Measurements from ENCODE around the gene CALN1.
"Not testable (repeated sequence)": the region's sequence is repeated elsewhere in the genome, so short reads cannot be mapped to it uniquely, and the experiment has no call there.

The CALN1 gene

DNA sequence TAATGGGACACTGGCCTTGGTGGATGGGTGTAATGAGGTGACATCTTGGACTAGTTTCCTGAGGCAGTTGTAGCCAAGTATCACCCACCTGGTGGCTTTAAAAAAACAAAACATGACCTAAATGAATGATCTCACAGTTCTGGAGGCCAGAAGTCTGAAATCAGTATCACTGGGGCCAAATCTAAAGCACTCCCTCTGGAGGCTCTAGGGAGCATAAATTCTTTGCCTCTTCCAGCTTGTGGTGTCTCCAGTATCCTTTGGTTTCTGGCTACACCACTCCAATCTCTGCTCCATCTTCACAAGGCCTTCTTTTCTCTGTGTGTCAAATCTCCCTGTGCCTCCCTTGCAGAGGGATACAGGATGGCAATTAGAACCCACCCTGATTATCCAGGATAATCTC, 342.9 kb downstream of the CALN1 start:
- no peak overlapping the region for H3K4me3 ChIP-seq (ENCODE audit: low read depth, low read length)
- in situ Hi-C loops (cut with HindIII; ENCODE audit: low sequenced_read_pairs): no loop called here
- TF ChIP-seq, protein P1, sequence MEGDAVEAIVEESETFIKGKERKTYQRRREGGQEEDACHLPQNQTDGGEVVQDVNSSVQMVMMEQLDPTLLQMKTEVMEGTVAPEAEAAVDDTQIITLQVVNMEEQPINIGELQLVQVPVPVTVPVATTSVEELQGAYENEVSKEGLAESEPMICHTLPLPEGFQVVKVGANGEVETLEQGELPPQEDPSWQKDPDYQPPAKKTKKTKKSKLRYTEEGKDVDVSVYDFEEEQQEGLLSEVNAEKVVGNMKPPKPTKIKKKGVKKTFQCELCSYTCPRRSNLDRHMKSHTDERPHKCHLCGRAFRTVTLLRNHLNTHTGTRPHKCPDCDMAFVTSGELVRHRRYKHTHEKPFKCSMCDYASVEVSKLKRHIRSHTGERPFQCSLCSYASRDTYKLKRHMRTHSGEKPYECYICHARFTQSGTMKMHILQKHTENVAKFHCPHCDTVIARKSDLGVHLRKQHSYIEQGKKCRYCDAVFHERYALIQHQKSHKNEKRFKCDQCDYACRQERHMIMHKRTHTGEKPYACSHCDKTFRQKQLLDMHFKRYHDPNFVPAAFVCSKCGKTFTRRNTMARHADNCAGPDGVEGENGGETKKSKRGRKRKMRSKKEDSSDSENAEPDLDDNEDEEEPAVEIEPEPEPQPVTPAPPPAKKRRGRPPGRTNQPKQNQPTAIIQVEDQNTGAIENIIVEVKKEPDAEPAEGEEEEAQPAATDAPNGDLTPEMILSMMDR (IDR thresholded peaks at IDR 0.05; ENCODE audit: low read depth, low read length, missing control alignments): no peak

GRCh38 chr7:72065764-72066163, 346.4 kb downstream of the CALN1 start:
- DNase-seq (ENCODE audit: low read depth); H3K4me3 ChIP-seq (ENCODE audit: low read depth, low read length); in situ Hi-C loops (cut with HindIII; ENCODE audit: low sequenced_read_pairs): not testable (repeated sequence)

More for the DNA sequence above, 342.9 kb downstream of the CALN1 start:
- DNase-seq (ENCODE audit: low read depth): no peak

DNA sequence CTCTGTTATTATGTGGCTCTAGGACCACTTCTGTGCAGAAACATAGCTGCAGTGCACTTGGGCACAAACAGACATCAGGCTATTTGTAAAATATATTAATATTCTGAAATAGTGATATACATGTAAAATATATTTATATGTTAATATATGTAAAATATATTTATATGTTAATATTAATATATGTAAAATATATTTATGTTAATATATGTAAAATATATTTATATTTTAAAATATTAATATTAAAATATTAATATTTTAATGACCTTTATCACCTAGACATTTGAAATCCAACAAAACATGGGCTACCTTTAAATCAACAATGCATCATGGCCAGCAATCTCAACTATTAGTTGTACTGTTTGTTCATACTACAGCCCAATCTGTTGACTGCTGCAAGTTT, 347.2 kb downstream of the CALN1 start:
- TF ChIP-seq, protein P1 (IDR thresholded peaks at IDR 0.05; ENCODE audit: low read depth, low read length, missing control alignments): no peak
- in situ Hi-C loops (cut with HindIII; ENCODE audit: low sequenced_read_pairs): no loop called here
- DNase-seq (ENCODE audit: low read depth): no peak
- no peak overlapping the region for H3K4me3 ChIP-seq (ENCODE audit: low read depth, low read length)

DNA sequence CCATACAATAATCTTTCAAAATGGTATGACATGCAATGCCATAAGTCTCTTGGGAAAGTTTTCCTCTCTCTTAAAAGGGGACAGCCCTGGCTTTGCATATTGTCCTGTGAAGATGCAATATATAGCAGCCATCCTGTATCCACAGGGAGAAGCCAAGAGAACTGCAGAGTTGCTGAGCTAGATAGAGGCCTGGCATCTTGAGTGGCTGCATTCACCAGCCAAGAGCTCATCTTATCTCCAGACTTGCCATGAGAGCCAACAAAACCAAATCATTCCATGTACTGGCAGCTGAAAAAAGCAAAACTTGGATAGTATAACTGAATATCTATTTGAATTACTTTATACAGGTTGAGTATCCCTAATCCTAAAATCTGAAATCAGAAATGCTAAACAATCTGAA, 348.8 kb downstream of the CALN1 start:
- no peak for DNase-seq (ENCODE audit: low read depth)
- TF ChIP-seq, protein P1 (IDR thresholded peaks at IDR 0.05; ENCODE audit: low read depth, low read length, missing control alignments): no peak
- no peak overlapping the region for H3K4me3 ChIP-seq (ENCODE audit: low read depth, low read length)
- in situ Hi-C loops (cut with HindIII; ENCODE audit: low sequenced_read_pairs): no loop called here

GRCh38 chr7:72062666-72063065, 349.5 kb downstream of the CALN1 start:
- TF ChIP-seq, protein P1 (IDR thresholded peaks at IDR 0.05; ENCODE audit: low read depth, low read length, missing control alignments): no peak
- H3K4me3 ChIP-seq (ENCODE audit: low read depth, low read length): no peak overlapping the region
- in situ Hi-C loops (cut with HindIII; ENCODE audit: low sequenced_read_pairs): no loop called here
- no peak for DNase-seq (ENCODE audit: low read depth)

DNA sequence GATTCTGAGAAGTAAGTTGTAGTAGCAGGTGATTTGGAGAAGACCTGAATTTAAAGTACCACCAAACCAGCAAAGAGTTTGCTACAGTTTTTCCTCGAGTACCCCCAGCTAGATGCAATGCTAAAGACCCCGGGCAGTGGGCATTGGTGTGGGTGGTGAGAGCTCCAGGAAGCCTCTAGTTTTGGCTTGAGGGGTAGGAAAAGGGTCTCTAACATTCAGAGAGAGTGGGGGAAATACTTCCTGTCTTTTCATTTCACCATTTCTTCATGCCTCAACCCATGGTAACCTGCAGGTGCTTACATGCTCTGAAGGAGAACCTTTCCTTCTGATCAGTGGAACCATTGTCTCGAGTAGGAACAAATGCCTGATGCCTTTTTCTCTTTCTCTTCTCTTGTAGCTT, 352.2 kb downstream of the CALN1 start:
- H3K4me3 ChIP-seq (ENCODE audit: low read depth, low read length): no peak overlapping the region
- in situ Hi-C loops (cut with HindIII; ENCODE audit: low sequenced_read_pairs): no loop called here
- TF ChIP-seq, protein P1 (IDR thresholded peaks at IDR 0.05; ENCODE audit: low read depth, low read length, missing control alignments): no peak
- no peak for DNase-seq (ENCODE audit: low read depth)

DNA sequence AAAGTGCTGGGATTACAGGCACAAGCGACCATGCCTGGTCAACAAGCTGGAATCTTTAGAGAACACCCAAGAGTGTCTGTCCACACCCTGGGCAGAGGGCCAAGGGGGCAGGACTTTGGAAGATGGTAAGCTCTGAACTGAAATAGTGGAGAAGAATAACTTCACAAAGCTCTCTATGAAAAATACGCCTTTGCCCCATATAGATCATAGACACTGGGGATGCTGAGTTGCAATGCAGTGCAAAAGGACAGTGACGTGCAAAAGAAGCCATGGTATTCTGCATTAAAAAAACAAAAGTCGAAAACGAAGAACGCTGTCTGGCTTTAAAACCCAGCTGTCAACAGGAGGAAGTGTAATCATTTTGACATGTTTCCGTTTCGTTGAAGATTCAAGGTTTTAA, 353.6 kb downstream of the CALN1 start:
- TF ChIP-seq, protein P1 (IDR thresholded peaks at IDR 0.05; ENCODE audit: low read depth, low read length, missing control alignments): no peak
- DNase-seq (ENCODE audit: low read depth): no peak
- in situ Hi-C loops (cut with HindIII; ENCODE audit: low sequenced_read_pairs): no loop called here
- no peak overlapping the region for H3K4me3 ChIP-seq (ENCODE audit: low read depth, low read length)

All from astrocyte of the cerebellum (primary cell).